Heart right ventricle (tissue), 16 donors: ENCODE measurements around the gene TBPL2. TPM values are rescaled to one million over a fixed set of nuclear protein-coding genes. Genes with fewer than 3 reads are reported as not detected.

ENCODE experiments used
- ATAC-seq, 8 donors: fragments of 200-7000 bp; cut with Tn5 transposase; one replicate each; pipeline ENCODE4 v1.9.1; 2020; ENCODE audit warnings: mild to moderate bottlenecking in 8 of 8, moderate library complexity in 8 of 8, moderate number of reproducible peaks in 1 of 8
- DNase-seq, 2 donors: peaks; one replicate each; pipeline ENCODE4 v3.0.0-alpha.2; 2020
- H3K27ac ChIP-seq, 10 donors: fragments of 200-600 bp; sonication (generic) in 2 of 10; one replicate each; pipeline versions ENCODE4 v1.5.0 to v1.8.0; 2020 to 2022; ENCODE audit warnings: mild to moderate bottlenecking in 3 of 10
- H3K27me3 ChIP-seq, 7 donors: fragments of 200-600 bp; one replicate each; pipeline ENCODE4 v1.8.0; 2021 to 2022; ENCODE audit warnings: mild to moderate bottlenecking in 2 of 7
- H3K36me3 ChIP-seq, 9 donors: fragments of 200-600 bp; sonication (generic) in 1 of 9; one replicate each; pipeline versions ENCODE4 v1.5.0 to v1.8.0; 2020 to 2022; ENCODE audit warnings: mild to moderate bottlenecking in 2 of 9
- H3K4me1 ChIP-seq, 9 donors: fragments of 200-600 bp; sonication (generic) in 1 of 9; one replicate each; pipeline versions ENCODE4 v1.5.0 to v1.8.0; 2020 to 2022; ENCODE audit warnings: mild to moderate bottlenecking in 4 of 9
- H3K4me3 ChIP-seq, 10 donors: fragments of 200-600 bp; sonication (generic) in 2 of 10; one replicate each; pipeline versions ENCODE4 v1.5.0 to v1.8.0; 2020 to 2022; ENCODE audit warnings: mild to moderate bottlenecking in 7 of 10, moderate library complexity in 2 of 10
- H3K9me3 ChIP-seq, 11 donors: fragments of 200-600 bp in 10 of 11; sonication (generic) in 2 of 11; one replicate each; pipeline versions ENCODE4 v1.5.0 to v1.8.0; 2013 to 2022; ENCODE audit warnings: mild to moderate bottlenecking in 2 of 11, control low read depth in 1 of 11, moderate library complexity in 1 of 11
- WGBS, 2 donors: extraction: QIAGEN DNeasy Blood & Tissue Kit; methylation state at CpG; one replicate each; pipeline ENCODE4 v1.1.7; 2013; ENCODE audit warnings: inconsistent platforms in 1 of 2; 5-methylcytosine and 5-hydroxymethylcytosine counted together
- intact Hi-C, 10 donors: fragments of 100-400 bp; cut with DNase I; formaldehyde crosslinking; loops; one replicate each; pipeline versions ENCODE4 v1.11.1 to v1.14.2; 2022
- polyA plus RNA-seq, 2 donors: library from polyadenylated mRNA; stranded (reverse); fragments of 200-250 nt; gene quantifications; one replicate each; pipeline ENCODE4 v1.2.3, GENCODE V29; 2013
- total RNA-seq, 10 donors: library from RNA; stranded (reverse); fragmentation: NEBNext Ultra II Directional in 3 of 10; extraction: Animal tissue kit (Norgen Biotek cat#: 25700) in 3 of 10; gene quantifications; one replicate each; pipeline versions ENCODE4 v1.2.1 to v1.2.4, GENCODE V29; 2021 to 2023
- TF ChIP-seq, protein P1 (sequence below), 9 donors: fragments of 200-600 bp; sonication (generic) in 2 of 9; IDR thresholded peaks; one replicate each; pipeline versions ENCODE4 v1.5.0 to v1.8.0; 2021 to 2022; ENCODE audit warnings: antibody characterized with exemption in 9 of 9, mild to moderate bottlenecking in 5 of 9, moderate library complexity in 1 of 9
- donor health status: Arrhythmogenic right ventricular cardiomyopathy.
- donor health status: ischemic (EF 13 %, LVEDD 7.1; RV severe dilation, severe dysfunction).
- donor health status: healthy with polysubstance abuse.
- donor health status: DM: no; HTN: yes; CAD: no.
- donor health status: DM: no; HTN: no; CAD: no.
- donor health status: ischemic (EF 25% LVEDD 6.9; RV normal size, moderate dysfunction).
- donor health status: ischemic (EF 25% LVEDD 5.7; RV mildly dilated, moderate dysfunction).
- donor health status: healthy.
- donor health status: DM: yes; HTN: yes; CAD: no.
- donor health status: Ischemic cardiomyopathy.
- donor health status: ischemic (EF 35%, LVEDD 5.7; RV mildly dilated, moderate dysfunction).
- donor health status: nonischemic (EF 11% LVEDD 7.7; RV severe dilation, severe dysfunction).
- donor health status: DM: yes; HTN: yes; CAD: no.
- donor health status: PGD.
- donor health status: ischemic (EF 29% LVEDD 5.4; RV normal size, mild dysfunction).
- donor health status: nonischemic (EF 23%, LVEDD 6.1; RV moderate dilation, normal function).

Gene TBPL2
- total and polyA plus RNA-seq, 12 donors = not detected

- 16 to 17% methylated on average over 4 of the region's 4 CpGs for WGBS, 2 donors
- ATAC-seq (peak in 1 of 8 donors; percentile 2), DNase-seq (no peak)
- no peaks in the 10 kb centered on the region for H3K27me3 ChIP-seq
- no peaks in the 10 kb centered on the region for H3K9me3 ChIP-seq
- peak overlapping the region in 9 of 10 donors; percentile 80 to 93 (median 86) for H3K27ac ChIP-seq
- TF ChIP-seq, protein P1, sequence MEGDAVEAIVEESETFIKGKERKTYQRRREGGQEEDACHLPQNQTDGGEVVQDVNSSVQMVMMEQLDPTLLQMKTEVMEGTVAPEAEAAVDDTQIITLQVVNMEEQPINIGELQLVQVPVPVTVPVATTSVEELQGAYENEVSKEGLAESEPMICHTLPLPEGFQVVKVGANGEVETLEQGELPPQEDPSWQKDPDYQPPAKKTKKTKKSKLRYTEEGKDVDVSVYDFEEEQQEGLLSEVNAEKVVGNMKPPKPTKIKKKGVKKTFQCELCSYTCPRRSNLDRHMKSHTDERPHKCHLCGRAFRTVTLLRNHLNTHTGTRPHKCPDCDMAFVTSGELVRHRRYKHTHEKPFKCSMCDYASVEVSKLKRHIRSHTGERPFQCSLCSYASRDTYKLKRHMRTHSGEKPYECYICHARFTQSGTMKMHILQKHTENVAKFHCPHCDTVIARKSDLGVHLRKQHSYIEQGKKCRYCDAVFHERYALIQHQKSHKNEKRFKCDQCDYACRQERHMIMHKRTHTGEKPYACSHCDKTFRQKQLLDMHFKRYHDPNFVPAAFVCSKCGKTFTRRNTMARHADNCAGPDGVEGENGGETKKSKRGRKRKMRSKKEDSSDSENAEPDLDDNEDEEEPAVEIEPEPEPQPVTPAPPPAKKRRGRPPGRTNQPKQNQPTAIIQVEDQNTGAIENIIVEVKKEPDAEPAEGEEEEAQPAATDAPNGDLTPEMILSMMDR (IDR thresholded peaks at IDR 0.05) = no peak
- H3K36me3 ChIP-seq = peaks cover 0 to 18% (median 0%) of the 10 kb centered on the region in 9 donors
- H3K4me1 ChIP-seq = peaks cover 0 to 33% (median 24%) of the 10 kb centered on the region in 9 donors
- intact Hi-C loops = loop anchor here in 7 of 10 donors (5.0 to 10.0 kb wide), 3 partner anchors 136 to 146 kb away; partner anchors contain the start of gene FBXO34 (in 5 of the 7)
- H3K4me3 ChIP-seq = peak overlapping the region; percentile 76 to 100 (median 92)
These were observed 29.5 kb downstream of the TBPL2 start for GRCh38 chr14:55410876-55411275.

DNA sequence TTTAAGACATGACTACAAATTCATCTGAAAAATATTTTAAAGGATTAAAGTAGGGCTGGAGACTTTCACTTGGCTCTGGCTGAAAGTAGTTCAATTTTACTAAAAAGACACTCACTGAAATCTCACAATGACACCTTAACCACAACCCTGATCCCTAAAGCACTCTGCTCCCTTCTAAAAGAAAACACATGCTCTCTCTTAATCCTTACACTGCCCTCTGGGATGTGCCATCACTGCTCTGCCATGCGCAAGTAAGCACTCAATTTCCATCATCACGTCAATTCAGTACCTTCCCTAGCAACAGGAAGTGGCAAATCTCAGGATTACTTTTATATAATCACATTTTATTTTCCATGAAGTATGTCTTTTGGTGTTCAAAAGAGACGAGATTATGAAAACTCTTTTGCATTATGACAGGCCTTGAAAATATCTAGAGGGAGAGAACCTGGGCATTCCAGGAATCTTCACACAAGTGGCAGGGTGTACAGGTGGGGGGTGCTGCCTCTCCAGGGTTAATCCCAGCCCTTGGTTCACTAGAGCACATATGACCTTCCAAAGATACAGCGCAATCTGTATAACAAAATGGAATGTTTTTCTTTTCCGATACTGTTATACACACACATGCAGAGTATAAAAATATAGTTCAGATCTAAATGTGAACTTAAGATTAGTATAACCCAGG lies 36.1 kb downstream of the TBPL2 start:
- ATAC-seq = peak in 4 of 8 donors; percentile 50 to 68 (median 58)

GRCh38 chr14:55401751-55402150 lies 38.7 kb downstream of the TBPL2 start:
- Histone ChIP-seq H3K4me3 (no peak overlapping the region), H3K4me1 (peaks cover 0 to 45% (median 28%) of the 10 kb centered on the region in 9 donors), H3K27me3 (no peaks in the 10 kb centered on the region), H3K36me3 (peaks cover 0 to 7% (median 0%) of the 10 kb centered on the region in 9 donors), H3K27ac (no peak overlapping the region), H3K9me3 (no peaks in the 10 kb centered on the region)
- DNase-seq (no peak), ATAC-seq (peak in 1 of 8 donors; percentile 18)
- TF ChIP-seq, protein P1 (IDR thresholded peaks at IDR 0.05) = no peak
- 80 to 89% methylated on average over 6 of the region's 6 CpGs for WGBS, 2 donors
- intact Hi-C loops = no loop called here

More for the DNA sequence above, 36.1 kb downstream of the TBPL2 start:
- intact Hi-C loops = no loop called here
- H3K9me3 ChIP-seq = no peaks in the 10 kb centered on the region
- TF ChIP-seq, protein P1 (IDR thresholded peaks at IDR 0.05) = no peak
- no peak for DNase-seq
- no peak overlapping the region for H3K4me3 ChIP-seq
- H3K27me3 ChIP-seq = no peaks in the 10 kb centered on the region
- H3K36me3 ChIP-seq = peaks cover 0 to 18% (median 0%) of the 10 kb centered on the region in 9 donors
- peaks cover 0 to 38% (median 24%) of the 10 kb centered on the region in 9 donors for H3K4me1 ChIP-seq
- 62 to 63% methylated on average over 5 of the region's 5 CpGs for WGBS, 2 donors
- peak overlapping the region in 4 of 10 donors; percentile 4 to 56 (median 18) for H3K27ac ChIP-seq

GRCh38 chr14:55399852-55400251 lies 40.6 kb downstream of the TBPL2 start:
- DNase-seq (no peak), ATAC-seq (peak in 2 of 8 donors; percentile 28 to 38)
- no peaks in the 10 kb centered on the region for H3K27me3 ChIP-seq
- H3K36me3 ChIP-seq = peaks cover 0 to 23% (median 1%) of the 10 kb centered on the region in 9 donors
- H3K4me3 ChIP-seq = no peak overlapping the region
- H3K9me3 ChIP-seq = no peaks in the 10 kb centered on the region
- H3K27ac ChIP-seq = peak overlapping the region in 6 of 10 donors; percentile 5 to 60 (median 38)
- peaks cover 0 to 41% (median 28%) of the 10 kb centered on the region in 9 donors for H3K4me1 ChIP-seq
- TF ChIP-seq, protein P1 (IDR thresholded peaks at IDR 0.05) = no peak
- intact Hi-C loops = no loop called here
- 44 to 55% methylated on average over 2 of the region's 2 CpGs for WGBS, 2 donors
